Caco-2 (cell line): Measurements from ENCODE around the gene SSRP1. TPM values are rescaled to one million over a fixed set of nuclear protein-coding genes. Genes with fewer than 3 reads are reported as not detected.
A peak's percentile ranks its signal among the peaks of the same experiment; 100 is the strongest.

Experiments
- BruUV-seq: library from RNA; stranded (reverse); fragments of 400-500 nt; replicated peaks from 2 replicates; lab custom pipeline; 2021; lab: Mats Ljungman, UMichigan
- CTCF ChIA-PET: fragments of 300-600 bp; sonication (Branson Sonifier 250); formaldehyde crosslinking; loops from one replicate; lab custom pipeline; 2022; ENCODE audit warnings: antibody characterized with exemption; lab: Charles Lee
- POLR2A ChIA-PET: fragments of 300-600 bp; sonication (Branson Sonifier 250); formaldehyde crosslinking; loops from one replicate; lab custom pipeline; 2022; ENCODE audit warnings: antibody characterized with exemption; lab: Charles Lee
- DNase-seq, 2 experiments: peaks; one replicate each; pipeline versions ENCODE4 v3.0.0 to v3.0.0-alpha.2; 2020 to 2022
- H3K27me3 ChIP-seq: replicated peaks from 2 replicates; pipeline ENCODE4 v1.6.0; 2011; ENCODE audit warnings: low read length; ENCODE audit not compliant: control insufficient read depth, insufficient read depth
- H3K36me3 ChIP-seq: 2 replicates; pipeline ENCODE4 v1.5.1; 2011; ENCODE audit warnings: low read length; ENCODE audit not compliant: control insufficient read depth, insufficient read depth
- H3K4me1 ChIP-seq: fragments of 250-450 bp; sonication (Bioruptor Pico); 2 replicates; pipeline ENCODE4 v1.5.1; 2020; ENCODE audit warnings: mild to moderate bottlenecking
- H3K4me3 ChIP-seq: 2 replicates; pipeline ENCODE4 v1.5.1; 2011; ENCODE audit warnings: low read depth, mild to moderate bottlenecking, control low read depth, low read length
- H3K9me3 ChIP-seq: fragments of 250-450 bp; sonication (Bioruptor Pico); 2 replicates; pipeline ENCODE4 v1.5.1; 2020; ENCODE audit warnings: mild to moderate bottlenecking, moderate library complexity
- H3K27ac Mint-ChIP-seq: one replicate; pipeline ENCODE4 v1.8.0; 2022; ENCODE audit warnings: mixed read lengths; ENCODE audit not compliant: unreplicated experiment
- H3K27me3 Mint-ChIP-seq: one replicate; pipeline ENCODE4 v1.8.0; 2022; ENCODE audit warnings: mixed read lengths; ENCODE audit not compliant: insufficient read depth, unreplicated experiment
- H3K36me3 Mint-ChIP-seq: one replicate; pipeline ENCODE4 v1.8.0; 2022; ENCODE audit warnings: mild to moderate bottlenecking, mixed read lengths; ENCODE audit not compliant: insufficient read depth, unreplicated experiment
- H3K4me1 Mint-ChIP-seq: one replicate; pipeline ENCODE4 v1.8.0; 2022; ENCODE audit warnings: low read depth, mixed read lengths; ENCODE audit not compliant: unreplicated experiment
- H3K4me3 Mint-ChIP-seq: one replicate; pipeline ENCODE4 v1.8.0; 2022; ENCODE audit warnings: mild to moderate bottlenecking, moderate library complexity, mixed read lengths; ENCODE audit not compliant: unreplicated experiment
- H3K9me3 Mint-ChIP-seq: one replicate; pipeline ENCODE4 v1.8.0; 2022; ENCODE audit warnings: mixed read lengths; ENCODE audit not compliant: unreplicated experiment
- CTCF ChIP-seq, 2 experiments: fragments of 200-600 bp in 1 of 2; IDR thresholded peaks; 1 replicate in 1 of 2; 2 replicates in 1 of 2; pipeline versions ENCODE4 v1.5.1 to v1.8.0; 2011 to 2022; ENCODE audit warnings: antibody characterized with exemption in 1 of 2, control low read depth in 1 of 2, inconsistent platforms in 1 of 2, low read depth in 1 of 2, low read length in 1 of 2, mild to moderate bottlenecking in 1 of 2, moderate library complexity in 1 of 2; ENCODE audit not compliant: insufficient read depth in 1 of 2, severe bottlenecking in 1 of 2, unreplicated experiment in 1 of 2
- intact Hi-C: fragments of 100-400 bp; cut with micrococcal nuclease; formaldehyde crosslinking; loops from one replicate; pipeline ENCODE4 v1.10.0; 2022; ENCODE audit not compliant: unreplicated experiment
- total RNA-seq: library from RNA; stranded (reverse); gene quantifications from 2 replicates; pipeline ENCODE4 v1.2.3, GENCODE V29; 2022

The SSRP1 gene
- total RNA-seq, 1 experiment from 2014 or later, result 212 TPM

GRCh38 chr11:57332694-57333440 lies 2.8 kb downstream of the SSRP1 start:
- intact Hi-C loops, result no loop called here
- Histone ChIP-seq H3K27me3 (no peaks in the 10 kb centered on the region), H3K9me3 (no peaks in the 10 kb centered on the region), H3K36me3 (peaks cover 7% of the 10 kb centered on the region), H3K4me3 (no peak overlapping the region), H3K4me1 (peaks cover 16% of the 10 kb centered on the region)
- no peaks in the 10 kb centered on the region for H3K27me3 Mint-ChIP-seq
- H3K4me1 Mint-ChIP-seq, result peaks cover 19% of the 10 kb centered on the region
- no peaks in the 10 kb centered on the region for H3K9me3 Mint-ChIP-seq
- H3K4me3 Mint-ChIP-seq, result no peak overlapping the region
- ChIA-PET CTCF (no interaction called here), POLR2A (no interaction called here)
- TF ChIP-seq CTCF (IDR thresholded peaks at IDR 0.05; ENCODE audit: insufficient read depth in 1 of 2, low read depth in 1 of 2, low read length in 1 of 2, severe bottlenecking in 1 of 2, unreplicated experiment in 1 of 2), result no peak
- DNase-seq, result no peak
- TSS peak; percentile 49 for BruUV-seq
- H3K27ac Mint-ChIP-seq, result no peak overlapping the region
- peaks cover 70% of the 10 kb centered on the region for H3K36me3 Mint-ChIP-seq

- H3K9me3 ChIP-seq, result no peaks in the 10 kb centered on the region
- no peak overlapping the region for H3K4me3 Mint-ChIP-seq
- peaks cover 29% of the 10 kb centered on the region for H3K4me1 Mint-ChIP-seq
- H3K27ac Mint-ChIP-seq, result no peak overlapping the region
- H3K36me3 Mint-ChIP-seq, result peaks cover 82% of the 10 kb centered on the region
- no peaks in the 10 kb centered on the region for H3K27me3 ChIP-seq
- ChIA-PET CTCF (no interaction called here), POLR2A (no interaction called here)
- no TSS peak for BruUV-seq
- H3K4me3 ChIP-seq, result no peak overlapping the region
- H3K9me3 Mint-ChIP-seq, result no peaks in the 10 kb centered on the region
- peaks cover 18% of the 10 kb centered on the region for H3K4me1 ChIP-seq
- TF ChIP-seq CTCF (IDR thresholded peaks at IDR 0.05; ENCODE audit: insufficient read depth in 1 of 2, low read depth in 1 of 2, low read length in 1 of 2, severe bottlenecking in 1 of 2, unreplicated experiment in 1 of 2), result no peak
- H3K36me3 ChIP-seq, result peaks cover 8% of the 10 kb centered on the region
- intact Hi-C loops, result no loop called here
- no peaks in the 10 kb centered on the region for H3K27me3 Mint-ChIP-seq
- no peak for DNase-seq
These were observed 4.0 kb downstream of the SSRP1 start for GRCh38 chr11:57331720-57332119.

DNA sequence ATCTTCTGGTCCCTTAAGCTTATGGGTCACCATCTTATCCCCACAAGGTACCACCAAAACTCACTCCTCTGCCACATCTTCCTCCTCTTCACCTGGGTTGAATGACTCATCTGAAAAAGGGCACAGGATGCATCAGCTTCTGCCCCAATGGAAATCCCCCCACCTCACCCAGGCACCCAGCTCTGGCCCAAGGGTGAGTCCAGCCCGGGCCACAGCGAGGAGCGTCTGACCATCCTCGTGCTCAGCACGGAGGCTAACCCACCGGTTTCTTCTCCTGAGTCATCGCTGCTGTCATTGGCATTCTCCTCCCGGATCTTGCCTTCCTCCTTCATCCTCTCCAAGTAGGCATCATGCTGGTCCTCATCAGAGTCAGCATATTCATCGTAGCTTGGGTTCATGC lies 5.7 kb downstream of the SSRP1 start:
- Histone ChIP-seq H3K9me3 (no peaks in the 10 kb centered on the region), H3K36me3 (peaks cover 8% of the 10 kb centered on the region), H3K4me1 (peaks cover 26% of the 10 kb centered on the region), H3K27me3 (no peaks in the 10 kb centered on the region), H3K4me3 (no peak overlapping the region)
- no peak for TF ChIP-seq CTCF (IDR thresholded peaks at IDR 0.05; ENCODE audit: insufficient read depth in 1 of 2, low read depth in 1 of 2, low read length in 1 of 2, severe bottlenecking in 1 of 2, unreplicated experiment in 1 of 2)
- ChIA-PET CTCF (no interaction called here), POLR2A (no interaction called here)
- BruUV-seq, result no TSS peak
- no peak for DNase-seq
- Mint-ChIP-seq H3K9me3 (no peaks in the 10 kb centered on the region), H3K4me1 (peaks cover 35% of the 10 kb centered on the region), H3K4me3 (no peak overlapping the region), H3K27ac (no peak overlapping the region), H3K36me3 (peaks cover 97% of the 10 kb centered on the region), H3K27me3 (no peaks in the 10 kb centered on the region)
- intact Hi-C loops, result no loop called here
